Endothelial cell (in vitro differentiated cells): Measurements from ENCODE around the gene RMC1. TPM values are rescaled to one million over a fixed set of nuclear protein-coding genes. Genes with fewer than 3 reads are reported as not detected.

Source experiments
- DNase-seq: peaks from one replicate; pipeline ENCODE4 v3.0.0; 2021; ENCODE audit warnings: low spot score
- H3K27ac Mint-ChIP-seq: one replicate; pipeline ENCODE4 v1.8.0; 2021; ENCODE audit warnings: mixed read lengths, inconsistent platforms; ENCODE audit not compliant: unreplicated experiment
- H3K27me3 Mint-ChIP-seq: one replicate; pipeline ENCODE4 v1.8.0; 2021; ENCODE audit warnings: mild to moderate bottlenecking, moderate library complexity, mixed read lengths, inconsistent platforms; ENCODE audit not compliant: unreplicated experiment
- H3K36me3 Mint-ChIP-seq: one replicate; pipeline ENCODE4 v1.8.0; 2021; ENCODE audit warnings: mild to moderate bottlenecking, low read depth, mixed read lengths, inconsistent platforms; ENCODE audit not compliant: unreplicated experiment
- H3K4me1 Mint-ChIP-seq: one replicate; pipeline ENCODE4 v1.8.0; 2021; ENCODE audit warnings: mild to moderate bottlenecking, mixed read lengths, inconsistent platforms; ENCODE audit not compliant: unreplicated experiment
- H3K4me3 Mint-ChIP-seq: one replicate; pipeline ENCODE4 v1.8.0; 2021; ENCODE audit warnings: mild to moderate bottlenecking, mixed read lengths, inconsistent platforms; ENCODE audit not compliant: unreplicated experiment
- H3K9me3 Mint-ChIP-seq: one replicate; pipeline ENCODE4 v1.8.0; 2021; ENCODE audit warnings: mixed read lengths, inconsistent platforms; ENCODE audit not compliant: unreplicated experiment
- total RNA-seq: library from RNA; stranded (reverse); fragmentation: NEBNext Ultra II Directional; extraction: Animal tissue kit (Norgen Biotek cat#: 25700); gene quantifications from one replicate; pipeline ENCODE4 v1.2.1, GENCODE V29; 2021; ENCODE audit not compliant: unreplicated experiment
- TF ChIP-seq, protein P1 (sequence below): fragments of 200-600 bp; sonication (generic); IDR thresholded peaks from one replicate; pipeline ENCODE4 v1.5.0; 2021; ENCODE audit warnings: antibody characterized with exemption; ENCODE audit not compliant: unreplicated experiment

The RMC1 gene
- total RNA-seq, 1 donor from 2014 or later, result 11.7 TPM

DNA sequence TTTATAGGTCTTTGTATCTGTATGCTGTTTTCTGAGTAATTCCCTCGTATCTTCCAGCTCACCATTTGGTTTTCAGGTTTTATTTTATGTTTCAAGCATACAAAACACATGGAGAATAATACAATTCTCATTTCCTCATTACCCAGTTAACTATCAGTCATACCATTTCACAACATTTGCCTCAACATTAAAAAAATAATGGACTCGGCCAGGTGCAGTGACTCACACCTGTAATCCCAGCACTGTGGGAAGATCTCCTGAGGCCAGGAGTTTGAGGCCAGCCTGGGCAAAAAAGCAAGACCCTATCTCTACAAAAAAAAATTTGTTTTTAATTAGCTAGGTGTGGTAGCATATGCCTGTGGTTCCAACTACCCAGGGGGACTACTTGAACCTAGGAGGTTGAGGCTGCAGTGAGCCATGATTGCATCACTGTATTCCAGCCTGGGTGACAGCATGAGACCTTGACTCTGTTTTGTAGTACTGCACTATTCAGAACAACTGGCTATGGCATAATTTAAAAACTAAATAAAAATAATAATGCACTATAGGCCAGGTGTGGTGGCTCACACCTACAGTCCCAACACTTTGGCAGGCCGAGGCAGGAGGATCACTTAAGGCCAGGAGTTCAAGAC is 62.7 kb downstream of the RMC1 start:
- H3K9me3 Mint-ChIP-seq, result no peaks in the 10 kb centered on the region
- TF ChIP-seq, protein P1, sequence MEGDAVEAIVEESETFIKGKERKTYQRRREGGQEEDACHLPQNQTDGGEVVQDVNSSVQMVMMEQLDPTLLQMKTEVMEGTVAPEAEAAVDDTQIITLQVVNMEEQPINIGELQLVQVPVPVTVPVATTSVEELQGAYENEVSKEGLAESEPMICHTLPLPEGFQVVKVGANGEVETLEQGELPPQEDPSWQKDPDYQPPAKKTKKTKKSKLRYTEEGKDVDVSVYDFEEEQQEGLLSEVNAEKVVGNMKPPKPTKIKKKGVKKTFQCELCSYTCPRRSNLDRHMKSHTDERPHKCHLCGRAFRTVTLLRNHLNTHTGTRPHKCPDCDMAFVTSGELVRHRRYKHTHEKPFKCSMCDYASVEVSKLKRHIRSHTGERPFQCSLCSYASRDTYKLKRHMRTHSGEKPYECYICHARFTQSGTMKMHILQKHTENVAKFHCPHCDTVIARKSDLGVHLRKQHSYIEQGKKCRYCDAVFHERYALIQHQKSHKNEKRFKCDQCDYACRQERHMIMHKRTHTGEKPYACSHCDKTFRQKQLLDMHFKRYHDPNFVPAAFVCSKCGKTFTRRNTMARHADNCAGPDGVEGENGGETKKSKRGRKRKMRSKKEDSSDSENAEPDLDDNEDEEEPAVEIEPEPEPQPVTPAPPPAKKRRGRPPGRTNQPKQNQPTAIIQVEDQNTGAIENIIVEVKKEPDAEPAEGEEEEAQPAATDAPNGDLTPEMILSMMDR, result no peak
- DNase-seq, result no peak
- H3K4me3 Mint-ChIP-seq, result no peak overlapping the region
- no peaks in the 10 kb centered on the region for H3K27me3 Mint-ChIP-seq
- peaks cover 19% of the 10 kb centered on the region for H3K36me3 Mint-ChIP-seq
- no peak overlapping the region for H3K27ac Mint-ChIP-seq
- no peaks in the 10 kb centered on the region for H3K4me1 Mint-ChIP-seq

DNA sequence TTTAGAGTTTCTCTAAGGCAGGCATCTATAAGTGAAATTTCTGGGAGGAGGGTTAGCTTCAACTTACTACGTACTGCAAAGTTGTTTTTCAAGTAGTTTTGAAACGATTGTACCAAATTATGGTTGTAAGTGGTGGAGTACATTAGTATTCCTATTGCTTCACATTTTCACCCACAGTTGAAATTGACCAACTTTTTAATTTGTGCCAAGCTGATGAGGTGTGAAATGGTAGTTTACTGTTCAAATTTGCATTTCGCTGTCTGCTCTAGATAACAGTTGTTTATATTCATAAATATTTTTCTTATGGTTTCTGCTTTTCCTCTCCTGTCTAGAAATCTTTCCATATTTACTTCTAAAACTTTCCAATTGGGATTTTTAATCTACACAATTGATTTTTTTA is 64.4 kb downstream of the RMC1 start:
- DNase-seq, result no peak
- Mint-ChIP-seq H3K4me1 (no peaks in the 10 kb centered on the region), H3K27ac (no peak overlapping the region), H3K36me3 (peaks cover 22% of the 10 kb centered on the region), H3K27me3 (no peaks in the 10 kb centered on the region), H3K9me3 (no peaks in the 10 kb centered on the region), H3K4me3 (no peak overlapping the region)
- TF ChIP-seq, protein P1, result no peak

DNA sequence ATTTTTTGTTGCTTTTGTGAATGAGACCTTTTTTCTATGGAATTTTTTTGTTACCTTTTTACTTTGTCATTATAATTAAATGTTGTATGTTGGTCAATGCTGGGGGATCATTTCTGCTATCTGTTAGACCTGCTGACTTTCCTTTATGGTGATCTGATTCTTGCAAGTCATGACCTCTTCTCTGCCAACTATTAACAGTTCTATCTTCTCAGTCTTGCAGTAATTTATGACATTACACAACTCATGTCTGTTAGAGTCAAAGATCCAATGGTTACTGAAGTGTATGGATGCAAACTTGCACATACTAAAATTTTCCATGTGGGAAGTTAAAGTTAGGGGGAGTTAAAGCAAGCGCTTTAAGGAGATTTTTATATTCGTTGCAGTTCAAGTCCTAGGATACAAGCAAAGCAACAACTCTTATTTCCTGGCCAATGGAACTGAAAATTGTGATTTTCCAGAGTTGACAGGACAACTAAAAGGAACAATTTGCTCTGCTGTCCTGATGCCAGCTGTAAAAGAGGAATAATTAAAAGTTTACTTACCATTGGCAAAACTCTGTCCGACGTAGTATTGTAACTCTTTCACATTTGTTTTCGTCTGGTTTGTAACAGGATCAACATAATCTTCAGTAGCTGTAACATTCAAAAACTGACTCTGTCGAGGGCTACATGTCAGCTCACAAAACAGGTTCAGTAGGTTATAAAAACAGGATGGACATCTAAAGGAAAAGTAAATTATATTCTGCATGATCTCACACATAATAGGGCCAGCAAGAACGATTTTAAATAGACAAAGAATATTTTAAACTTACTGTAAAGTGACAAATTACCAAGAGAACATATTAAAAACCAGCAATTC is 65.2 kb downstream of the RMC1 start:
- H3K9me3 Mint-ChIP-seq, result no peaks in the 10 kb centered on the region
- no peaks in the 10 kb centered on the region for H3K4me1 Mint-ChIP-seq
- peaks cover 22% of the 10 kb centered on the region for H3K36me3 Mint-ChIP-seq
- H3K27ac Mint-ChIP-seq, result no peak overlapping the region
- TF ChIP-seq, protein P1, result no peak
- H3K27me3 Mint-ChIP-seq, result no peaks in the 10 kb centered on the region
- no peak overlapping the region for H3K4me3 Mint-ChIP-seq
- no peak for DNase-seq

DNA sequence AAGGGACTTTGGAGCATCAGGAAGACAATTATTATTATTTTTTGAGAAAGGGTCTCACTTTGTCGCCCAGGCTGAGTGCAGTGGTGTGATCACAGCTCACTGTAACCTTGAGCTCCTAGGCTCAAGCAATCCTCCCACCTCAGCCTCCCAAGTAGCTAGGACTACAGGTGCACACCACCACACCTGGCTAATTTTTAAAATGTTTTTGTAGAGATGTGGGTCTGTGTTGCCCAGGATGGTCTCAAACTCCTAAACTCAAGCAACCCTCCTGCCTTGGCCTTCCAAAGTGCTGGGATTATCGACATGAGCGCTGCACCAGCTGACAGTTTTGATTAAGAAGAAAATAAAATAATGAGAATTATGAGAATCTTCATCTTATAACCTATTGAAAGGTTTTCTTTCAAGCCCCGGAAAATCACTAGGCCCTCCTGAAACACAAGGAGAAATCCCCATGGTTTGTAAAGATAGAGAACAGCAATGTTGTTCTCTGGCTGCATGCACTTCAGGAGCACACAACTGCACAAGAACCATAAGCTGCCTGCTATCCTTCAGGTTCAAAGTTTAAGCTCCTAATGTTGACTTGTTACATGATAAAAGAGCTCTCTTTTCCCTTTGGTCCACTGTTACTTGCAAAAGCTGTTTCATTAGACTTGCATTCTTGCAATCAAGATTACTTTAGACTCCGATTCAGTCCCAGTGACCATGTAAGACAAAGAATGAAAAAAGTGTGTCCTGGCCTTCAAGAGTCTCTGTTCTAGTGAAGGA is 66.2 kb downstream of the RMC1 start:
- H3K27ac Mint-ChIP-seq, result no peak overlapping the region
- H3K4me1 Mint-ChIP-seq, result peaks cover 7% of the 10 kb centered on the region
- H3K36me3 Mint-ChIP-seq, result peaks cover 17% of the 10 kb centered on the region
- TF ChIP-seq, protein P1, result no peak
- no peaks in the 10 kb centered on the region for H3K27me3 Mint-ChIP-seq
- DNase-seq, result no peak
- H3K9me3 Mint-ChIP-seq, result no peaks in the 10 kb centered on the region
- H3K4me3 Mint-ChIP-seq, result peak overlapping the region; percentile 18
